ENCODE data around the gene SLC46A1.

The SLC46A1 gene

DNA sequence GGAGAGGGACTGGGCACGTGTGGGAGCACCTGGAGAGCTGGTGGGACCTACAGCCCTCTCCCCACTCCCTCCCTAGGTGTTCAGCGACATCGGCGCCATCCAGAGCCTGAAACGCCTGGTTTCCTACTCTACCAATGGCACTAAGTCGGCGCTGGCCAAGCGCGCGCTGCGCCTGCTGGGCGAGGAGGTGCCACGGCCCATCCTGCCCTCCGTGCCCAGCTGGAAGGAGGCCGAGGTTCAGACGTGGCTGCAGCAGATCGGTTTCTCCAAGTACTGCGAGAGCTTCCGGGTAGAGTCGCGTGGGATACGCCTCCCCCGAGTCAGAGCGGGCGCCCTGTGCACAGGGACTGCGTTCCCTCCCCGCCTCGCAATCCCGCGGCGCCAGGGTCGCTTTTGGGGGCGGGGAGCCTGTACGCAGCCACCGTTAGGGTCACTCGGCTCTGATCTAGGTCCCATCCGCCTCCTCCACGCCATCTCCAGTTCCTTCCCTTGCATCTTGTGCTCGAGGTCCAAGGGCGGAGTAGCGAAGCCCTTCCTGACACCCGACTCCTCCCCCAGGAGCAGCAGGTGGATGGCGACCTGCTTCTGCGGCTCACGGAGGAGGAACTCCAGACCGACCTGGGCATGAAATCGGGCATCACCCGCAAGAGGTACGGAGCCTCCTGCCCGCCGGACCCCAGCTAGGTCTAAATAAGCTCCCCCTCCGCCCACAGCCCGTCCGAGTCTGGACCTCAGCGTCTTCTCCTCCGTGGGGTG lies 21.6 kb downstream of the SLC46A1 start:
- Histone ChIP-seq H3K79me2 (ENCODE audit: insufficient read depth, low read depth) (no peaks in the 10 kb centered on the region), H4K20me1 (ENCODE audit: insufficient read depth) (no peaks in the 10 kb centered on the region), H3K36me3 (ENCODE audit: insufficient read depth) (no peaks in the 10 kb centered on the region), H3K9ac (no peak overlapping the region), H3K27ac (no peak overlapping the region), H3K4me3 (IDR thresholded peaks at IDR 0.05; ENCODE audit: insufficient read depth, low read depth, low read length) (no peak overlapping the region), H3K27me3 (ENCODE audit: insufficient read depth, low read depth) (no peaks in the 10 kb centered on the region), H3K4me2 (no peak overlapping the region), H2AFZ (ENCODE audit: low read depth) (no peak overlapping the region), H3K4me1 (ENCODE audit: low read depth, poor library complexity, severe bottlenecking) (no peaks in the 10 kb centered on the region)
- TF ChIP-seq, protein P1, sequence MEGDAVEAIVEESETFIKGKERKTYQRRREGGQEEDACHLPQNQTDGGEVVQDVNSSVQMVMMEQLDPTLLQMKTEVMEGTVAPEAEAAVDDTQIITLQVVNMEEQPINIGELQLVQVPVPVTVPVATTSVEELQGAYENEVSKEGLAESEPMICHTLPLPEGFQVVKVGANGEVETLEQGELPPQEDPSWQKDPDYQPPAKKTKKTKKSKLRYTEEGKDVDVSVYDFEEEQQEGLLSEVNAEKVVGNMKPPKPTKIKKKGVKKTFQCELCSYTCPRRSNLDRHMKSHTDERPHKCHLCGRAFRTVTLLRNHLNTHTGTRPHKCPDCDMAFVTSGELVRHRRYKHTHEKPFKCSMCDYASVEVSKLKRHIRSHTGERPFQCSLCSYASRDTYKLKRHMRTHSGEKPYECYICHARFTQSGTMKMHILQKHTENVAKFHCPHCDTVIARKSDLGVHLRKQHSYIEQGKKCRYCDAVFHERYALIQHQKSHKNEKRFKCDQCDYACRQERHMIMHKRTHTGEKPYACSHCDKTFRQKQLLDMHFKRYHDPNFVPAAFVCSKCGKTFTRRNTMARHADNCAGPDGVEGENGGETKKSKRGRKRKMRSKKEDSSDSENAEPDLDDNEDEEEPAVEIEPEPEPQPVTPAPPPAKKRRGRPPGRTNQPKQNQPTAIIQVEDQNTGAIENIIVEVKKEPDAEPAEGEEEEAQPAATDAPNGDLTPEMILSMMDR (conservative IDR thresholded peaks at IDR 0.05; ENCODE audit: low read depth, low read length) = no peak

DNA sequence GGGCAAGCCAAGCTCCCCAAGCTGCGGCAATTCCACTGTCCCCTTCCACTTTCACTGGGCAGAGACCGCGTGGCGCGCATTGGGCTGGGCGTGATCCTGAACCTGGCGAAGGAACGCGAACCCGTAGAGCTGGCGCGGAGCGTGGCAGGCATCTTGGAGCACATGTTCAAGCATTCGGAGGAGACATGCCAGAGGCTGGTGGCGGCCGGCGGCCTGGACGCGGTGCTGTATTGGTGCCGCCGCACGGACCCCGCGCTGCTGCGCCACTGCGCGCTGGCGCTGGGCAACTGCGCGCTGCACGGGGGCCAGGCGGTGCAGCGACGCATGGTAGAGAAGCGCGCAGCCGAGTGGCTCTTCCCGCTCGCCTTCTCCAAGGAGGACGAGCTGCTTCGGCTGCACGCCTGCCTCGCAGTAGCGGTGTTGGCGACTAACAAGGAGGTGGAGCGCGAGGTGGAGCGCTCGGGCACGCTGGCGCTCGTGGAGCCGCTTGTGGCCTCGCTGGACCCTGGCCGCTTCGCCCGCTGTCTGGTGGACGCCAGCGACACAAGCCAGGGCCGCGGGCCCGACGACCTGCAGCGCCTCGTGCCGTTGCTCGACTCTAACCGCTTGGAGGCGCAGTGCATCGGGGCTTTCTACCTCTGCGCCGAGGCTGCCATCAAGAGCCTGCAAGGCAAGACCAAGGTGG lies 24.7 kb downstream of the SLC46A1 start:
- Histone ChIP-seq H2AFZ (ENCODE audit: low read depth) (no peak overlapping the region), H3K27me3 (ENCODE audit: insufficient read depth, low read depth) (no peaks in the 10 kb centered on the region), H3K79me2 (ENCODE audit: insufficient read depth, low read depth) (no peaks in the 10 kb centered on the region), H3K4me2 (no peak overlapping the region), H3K4me1 (ENCODE audit: low read depth, poor library complexity, severe bottlenecking) (no peaks in the 10 kb centered on the region), H3K4me3 (IDR thresholded peaks at IDR 0.05; ENCODE audit: insufficient read depth, low read depth, low read length) (no peak overlapping the region), H3K9ac (no peak overlapping the region), H3K36me3 (ENCODE audit: insufficient read depth) (no peaks in the 10 kb centered on the region), H3K27ac (no peak overlapping the region), H4K20me1 (ENCODE audit: insufficient read depth) (no peaks in the 10 kb centered on the region)
- TF ChIP-seq, protein P1 (conservative IDR thresholded peaks at IDR 0.05; ENCODE audit: low read depth, low read length) = no peak

GRCh38 chr17:28379814-28380801 lies 25.9 kb downstream of the SLC46A1 start:
- Histone ChIP-seq H3K9ac (no peak overlapping the region), H3K4me3 (IDR thresholded peaks at IDR 0.05; ENCODE audit: insufficient read depth, low read depth, low read length) (no peak overlapping the region), H3K27ac (no peak overlapping the region), H3K27me3 (ENCODE audit: insufficient read depth, low read depth) (no peaks in the 10 kb centered on the region), H4K20me1 (ENCODE audit: insufficient read depth) (no peaks in the 10 kb centered on the region), H3K79me2 (ENCODE audit: insufficient read depth, low read depth) (no peaks in the 10 kb centered on the region), H2AFZ (ENCODE audit: low read depth) (no peak overlapping the region), H3K36me3 (ENCODE audit: insufficient read depth) (no peaks in the 10 kb centered on the region), H3K4me1 (ENCODE audit: low read depth, poor library complexity, severe bottlenecking) (no peaks in the 10 kb centered on the region), H3K4me2 (no peak overlapping the region)
- TF ChIP-seq, protein P1 (conservative IDR thresholded peaks at IDR 0.05; ENCODE audit: low read depth, low read length) = no peak

DNA sequence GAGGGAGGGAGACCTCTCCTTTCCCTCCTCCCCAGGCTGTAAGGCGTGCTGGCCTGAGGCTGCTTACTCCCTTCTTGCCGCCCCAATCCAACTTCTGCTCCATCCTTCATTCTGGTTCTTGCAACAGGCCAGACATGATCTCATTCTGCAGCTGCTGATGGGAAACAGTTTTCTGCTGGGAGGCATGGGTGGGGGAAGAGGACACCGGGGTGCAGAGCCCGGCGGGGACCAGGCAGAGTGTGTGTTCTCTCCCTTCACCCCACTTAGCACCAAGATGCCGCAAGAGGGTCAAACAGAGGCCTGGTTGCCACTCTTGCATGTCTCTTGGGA lies 33.1 kb downstream of the SLC46A1 start:
- Histone ChIP-seq H3K79me2 (ENCODE audit: insufficient read depth, low read depth) (no peaks in the 10 kb centered on the region), H3K27me3 (ENCODE audit: insufficient read depth, low read depth) (no peaks in the 10 kb centered on the region; the same call in 1 of the 2 replicates), H4K20me1 (ENCODE audit: insufficient read depth) (no peaks in the 10 kb centered on the region), H3K4me1 (ENCODE audit: low read depth, poor library complexity, severe bottlenecking) (peaks cover 18% of the 10 kb centered on the region), H3K27ac (no peak overlapping the region), H3K4me2 (peak overlapping the region; percentile 94), H2AFZ (ENCODE audit: low read depth) (no peak overlapping the region), H3K9ac (no peak overlapping the region), H3K36me3 (ENCODE audit: insufficient read depth) (no peaks in the 10 kb centered on the region), H3K4me3 (IDR thresholded peaks at IDR 0.05; ENCODE audit: insufficient read depth, low read depth, low read length) (no peak overlapping the region)
- TF ChIP-seq, protein P1 (conservative IDR thresholded peaks at IDR 0.05; ENCODE audit: low read depth, low read length) = no peak

All from KMS-11 (cell line).